HepG2 (cell line): Measurements from ENCODE around the gene MTA2. TPM values are rescaled to one million over a fixed set of nuclear protein-coding genes. Genes with fewer than 3 reads are reported as not detected.

Experiments used
- DNMT1 ChIP-seq: sonication (generic); formaldehyde crosslinking; IDR thresholded peaks from 2 replicates; pipeline ENCODE4 v1.5.1; 2020; ENCODE audit warnings: mild to moderate bottlenecking, missing genetic modification reagents
- HMGXB4 ChIP-seq, 2 experiments: sonication (generic) in 1 of 2; formaldehyde crosslinking in 1 of 2; IDR thresholded peaks; 2 replicates each; pipeline versions ENCODE4 v1.4.0 to v1.6.1; 2018 to 2020; ENCODE audit warnings: missing genetic modification reagents in 2 of 2, borderline replicate concordance in 1 of 2, low read depth in 1 of 2, mild to moderate bottlenecking in 1 of 2, missing biosample characterization in 1 of 2
- JUNB ChIP-seq: sonication (generic); formaldehyde crosslinking; IDR thresholded peaks from 2 replicates; pipeline ENCODE4 v1.8.0; 2022; ENCODE audit warnings: missing genetic modification reagents, mild to moderate bottlenecking, borderline replicate concordance
- KDM3A ChIP-seq: IDR thresholded peaks from 2 replicates; pipeline ENCODE4 v1.6.1; 2018; ENCODE audit warnings: low read depth, missing compliant biosample characterization
- MAF1 ChIP-seq: sonication (generic); formaldehyde crosslinking; IDR thresholded peaks from 2 replicates; pipeline ENCODE4 v1.5.0; 2020; ENCODE audit warnings: missing genetic modification reagents, borderline replicate concordance
- NCOA2 ChIP-seq: sonication (generic); formaldehyde crosslinking; IDR thresholded peaks from 2 replicates; pipeline ENCODE4 v1.8.0; 2022; ENCODE audit warnings: inconsistent platforms
- NCOR1 ChIP-seq: fragments of 200-600 bp; sonication (generic); IDR thresholded peaks from 2 replicates; pipeline ENCODE4 v1.7.0; 2017; ENCODE audit warnings: antibody characterized with exemption, low read length, borderline replicate concordance
- PTBP1 ChIP-seq: fragments of 200-400 bp; formaldehyde crosslinking; IDR thresholded peaks from 2 replicates; pipeline ENCODE4 v1.6.1; 2018; ENCODE audit warnings: low read length, low read depth; ENCODE audit not compliant: poor library complexity, severe bottlenecking
- RELA ChIP-seq: sonication (generic); formaldehyde crosslinking; IDR thresholded peaks from 2 replicates; pipeline ENCODE4 v1.4.0; 2020; ENCODE audit warnings: missing genetic modification reagents
- SOX5 ChIP-seq: IDR thresholded peaks from 2 replicates; pipeline ENCODE4 v1.6.1; 2016; ENCODE audit warnings: borderline replicate concordance
- SRY ChIP-seq: sonication (generic); formaldehyde crosslinking; IDR thresholded peaks from 2 replicates; pipeline ENCODE4 v1.8.0; 2022; ENCODE audit warnings: mild to moderate bottlenecking, missing genetic modification reagents
- TAF15 ChIP-seq: fragments of 200-400 bp; formaldehyde crosslinking; IDR thresholded peaks from one replicate; pipeline ENCODE4 v1.6.1; 2018; ENCODE audit warnings: mild to moderate bottlenecking, low read depth, low read length; ENCODE audit not compliant: poor library complexity, severe bottlenecking
- TBX3 ChIP-seq: fragments of 450-650 bp; IDR thresholded peaks from 2 replicates; pipeline ENCODE4 v1.6.1; 2017; ENCODE audit warnings: antibody characterized with exemption, mild to moderate bottlenecking, inconsistent platforms, borderline replicate concordance
- TERF1 ChIP-seq: sonication (generic); formaldehyde crosslinking; IDR thresholded peaks from 2 replicates; pipeline ENCODE4 v1.8.0; 2022; ENCODE audit warnings: mild to moderate bottlenecking, missing genetic modification reagents, moderate library complexity
- ZNF333 ChIP-seq: sonication (generic); formaldehyde crosslinking; IDR thresholded peaks from 2 replicates; pipeline ENCODE4 v1.4.0; 2020; ENCODE audit warnings: mild to moderate bottlenecking, missing genetic modification reagents, borderline replicate concordance
- ZNF562 ChIP-seq: sonication (generic); formaldehyde crosslinking; IDR thresholded peaks from 2 replicates; pipeline ENCODE4 v1.8.0; 2022; ENCODE audit warnings: missing genetic modification reagents, borderline replicate concordance
- ZNF589 ChIP-seq: sonication (generic); formaldehyde crosslinking; conservative IDR thresholded peaks from 2 replicates; pipeline ENCODE4 v1.8.0; 2022; ENCODE audit warnings: mild to moderate bottlenecking, moderate library complexity, missing genetic modification reagents
- ZNF7 ChIP-seq: IDR thresholded peaks from 2 replicates; pipeline ENCODE4 v1.6.1; 2016; ENCODE audit warnings: missing biosample characterization, missing genetic modification reagents
- ZZZ3 ChIP-seq: sonication (generic); formaldehyde crosslinking; IDR thresholded peaks from 2 replicates; pipeline ENCODE4 v1.4.0; 2020; ENCODE audit warnings: missing genetic modification reagents, mild to moderate bottlenecking, borderline replicate concordance
- polyA plus RNA-seq, 8 experiments: library from polyadenylated mRNA; depleted of rRNA in 3 of 8; stranded (reverse) in 7 of 8; unstranded in 1 of 8; fragments of >200 nt; fragmentation: Illumina TruSeq in 4 of 8; extraction: Trizol in 4 of 8; gene quantifications; 2 replicates each; pipeline versions ENCODE4 v1.2.1 to v1.2.3, GENCODE V29; 2011 to 2016; ENCODE audit warnings: low read depth in 4 of 8, missing spikeins in 1 of 8, mixed read lengths in 1 of 8; ENCODE audit not compliant: insufficient read depth in 1 of 8
- total RNA-seq, 5 experiments: library from RNA; depleted of rRNA; stranded (reverse); fragments of >200 nt; fragmentation: Illumina TruSeq; extraction: Trizol; gene quantifications; 2 replicates each; pipeline ENCODE4 v1.2.3, GENCODE V29; 2016; ENCODE audit warnings: low read depth in 1 of 5
- TF ChIP-seq, protein P1 (sequence below): sonication (generic); formaldehyde crosslinking; IDR thresholded peaks from 2 replicates; pipeline ENCODE4 v1.5.1; 2020; ENCODE audit warnings: missing genetic modification reagents, mild to moderate bottlenecking, borderline replicate concordance
- TF ChIP-seq, protein P2 (sequence below): sonication (generic); formaldehyde crosslinking; IDR thresholded peaks from 2 replicates; pipeline ENCODE4 v1.5.0; 2020; ENCODE audit warnings: missing genetic modification reagents
- TF ChIP-seq, protein P3 (sequence below): sonication (generic); formaldehyde crosslinking; conservative IDR thresholded peaks from 2 replicates; pipeline ENCODE4 v1.8.0; 2022; ENCODE audit warnings: missing genetic modification reagents

Gene MTA2
- total and polyA plus RNA-seq, 2 of the 13 experiments (the other 11 are each of a cell fraction or from before 2014, with no cell fraction given), result 14.0 to 70.0 TPM

DNA sequence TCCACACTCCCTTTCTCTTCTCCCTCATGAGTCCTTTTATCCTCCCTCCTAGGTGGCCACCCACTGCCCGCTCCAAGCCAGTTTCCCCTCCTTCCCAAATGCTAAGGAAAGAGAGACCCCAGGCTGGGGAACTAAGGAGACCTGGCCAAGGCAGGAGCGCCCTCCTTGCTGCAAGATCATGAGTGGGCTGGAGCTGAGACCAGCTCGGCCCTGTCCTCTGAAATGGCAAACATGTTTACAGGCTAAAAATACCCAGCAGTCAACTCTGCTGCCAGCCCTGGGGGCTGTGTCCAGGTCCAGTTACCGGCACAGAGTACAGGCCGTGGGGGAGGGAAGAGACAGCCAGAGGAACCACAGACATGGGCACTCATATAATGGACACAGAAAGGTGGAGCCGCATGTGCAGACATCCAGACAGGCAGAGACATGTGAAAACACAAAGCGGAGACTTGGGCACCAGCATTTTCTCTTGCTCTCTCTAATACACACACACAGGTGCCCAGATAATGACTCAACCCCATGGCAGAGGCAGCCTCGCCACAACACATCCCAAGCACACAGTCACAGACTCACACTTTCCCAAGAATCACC lies 53.9 kb downstream of the MTA2 start (continued):
- TF ChIP-seq TERF1 (CRISPR knock-in tag) (no peak), MAF1 (CRISPR knock-in tag) (no peak), RELA (CRISPR knock-in tag) (no peak), HMGXB4 (CRISPR knock-in tag; IDR thresholded peaks at IDR 0.05; ENCODE audit: borderline replicate concordance in 1 of 2, low read depth in 1 of 2) (peak; percentile 18 to 61; a peak in 2 of 4 replicates), NCOA2 (CRISPR knock-in tag) (peak; percentile 58), SOX5 (CRISPR knock-in tag) (peak; percentile 66; the same call in 1 of the 2 replicates), ZNF7 (CRISPR knock-in tag) (no peak), JUNB (CRISPR knock-in tag) (no peak), PTBP1 (no peak), ZNF589 (CRISPR knock-in tag) (no peak), SRY (CRISPR knock-in tag) (no peak; the same call in 1 of the 2 replicates), ZZZ3 (CRISPR knock-in tag) (no peak), TBX3 (no peak), TAF15 (no peak), NCOR1 (no peak), ZNF562 (CRISPR knock-in tag) (no peak), KDM3A (CRISPR knock-in tag) (0 out of 2 replicates have a peak, but pooled peaks have one; percentile 34), ZNF333 (CRISPR knock-in tag) (no peak; the same call in 1 of the 2 replicates), DNMT1 (CRISPR knock-in tag) (no peak)
- TF ChIP-seq, protein P1, sequence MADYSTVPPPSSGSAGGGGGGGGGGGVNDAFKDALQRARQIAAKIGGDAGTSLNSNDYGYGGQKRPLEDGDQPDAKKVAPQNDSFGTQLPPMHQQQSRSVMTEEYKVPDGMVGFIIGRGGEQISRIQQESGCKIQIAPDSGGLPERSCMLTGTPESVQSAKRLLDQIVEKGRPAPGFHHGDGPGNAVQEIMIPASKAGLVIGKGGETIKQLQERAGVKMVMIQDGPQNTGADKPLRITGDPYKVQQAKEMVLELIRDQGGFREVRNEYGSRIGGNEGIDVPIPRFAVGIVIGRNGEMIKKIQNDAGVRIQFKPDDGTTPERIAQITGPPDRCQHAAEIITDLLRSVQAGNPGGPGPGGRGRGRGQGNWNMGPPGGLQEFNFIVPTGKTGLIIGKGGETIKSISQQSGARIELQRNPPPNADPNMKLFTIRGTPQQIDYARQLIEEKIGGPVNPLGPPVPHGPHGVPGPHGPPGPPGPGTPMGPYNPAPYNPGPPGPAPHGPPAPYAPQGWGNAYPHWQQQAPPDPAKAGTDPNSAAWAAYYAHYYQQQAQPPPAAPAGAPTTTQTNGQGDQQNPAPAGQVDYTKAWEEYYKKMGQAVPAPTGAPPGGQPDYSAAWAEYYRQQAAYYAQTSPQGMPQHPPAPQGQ (CRISPR knock-in tag), result no peak
- TF ChIP-seq, protein P2, sequence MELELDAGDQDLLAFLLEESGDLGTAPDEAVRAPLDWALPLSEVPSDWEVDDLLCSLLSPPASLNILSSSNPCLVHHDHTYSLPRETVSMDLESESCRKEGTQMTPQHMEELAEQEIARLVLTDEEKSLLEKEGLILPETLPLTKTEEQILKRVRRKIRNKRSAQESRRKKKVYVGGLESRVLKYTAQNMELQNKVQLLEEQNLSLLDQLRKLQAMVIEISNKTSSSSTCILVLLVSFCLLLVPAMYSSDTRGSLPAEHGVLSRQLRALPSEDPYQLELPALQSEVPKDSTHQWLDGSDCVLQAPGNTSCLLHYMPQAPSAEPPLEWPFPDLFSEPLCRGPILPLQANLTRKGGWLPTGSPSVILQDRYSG (CRISPR knock-in tag), result no peak
- TF ChIP-seq, protein P3, sequence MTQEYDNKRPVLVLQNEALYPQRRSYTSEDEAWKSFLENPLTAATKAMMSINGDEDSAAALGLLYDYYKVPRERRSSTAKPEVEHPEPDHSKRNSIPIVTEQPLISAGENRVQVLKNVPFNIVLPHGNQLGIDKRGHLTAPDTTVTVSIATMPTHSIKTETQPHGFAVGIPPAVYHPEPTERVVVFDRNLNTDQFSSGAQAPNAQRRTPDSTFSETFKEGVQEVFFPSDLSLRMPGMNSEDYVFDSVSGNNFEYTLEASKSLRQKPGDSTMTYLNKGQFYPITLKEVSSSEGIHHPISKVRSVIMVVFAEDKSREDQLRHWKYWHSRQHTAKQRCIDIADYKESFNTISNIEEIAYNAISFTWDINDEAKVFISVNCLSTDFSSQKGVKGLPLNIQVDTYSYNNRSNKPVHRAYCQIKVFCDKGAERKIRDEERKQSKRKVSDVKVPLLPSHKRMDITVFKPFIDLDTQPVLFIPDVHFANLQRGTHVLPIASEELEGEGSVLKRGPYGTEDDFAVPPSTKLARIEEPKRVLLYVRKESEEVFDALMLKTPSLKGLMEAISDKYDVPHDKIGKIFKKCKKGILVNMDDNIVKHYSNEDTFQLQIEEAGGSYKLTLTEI (CRISPR knock-in tag), result no peak
